Type B pancreatic cell (in vitro differentiated cells): ENCODE results near the gene WASHC4. TPM values are rescaled to one million over a fixed set of nuclear protein-coding genes. Genes with fewer than 3 reads are reported as not detected.

Source experiments
- DNase-seq: peaks from one replicate; pipeline ENCODE4 v3.0.0; 2021; ENCODE audit warnings: mixed read lengths; ENCODE audit not compliant: unreplicated experiment; ENCODE audit errors: extremely low spot score
- H3K27ac Mint-ChIP-seq: 2 replicates; pipeline ENCODE4 v1.8.0; 2021; ENCODE audit warnings: mild to moderate bottlenecking, mixed read lengths
- H3K27me3 Mint-ChIP-seq: 2 replicates; pipeline ENCODE4 v1.8.0; 2021; ENCODE audit warnings: mixed read lengths
- H3K36me3 Mint-ChIP-seq: 2 replicates; pipeline ENCODE4 v1.8.0; 2021; ENCODE audit warnings: mixed read lengths
- H3K4me1 Mint-ChIP-seq: one replicate; pipeline ENCODE4 v1.8.0; 2021; ENCODE audit warnings: mixed read lengths; ENCODE audit not compliant: unreplicated experiment
- H3K4me3 Mint-ChIP-seq: 2 replicates; pipeline ENCODE4 v1.8.0; 2021; ENCODE audit warnings: mild to moderate bottlenecking, mixed read lengths
- H3K9me3 Mint-ChIP-seq: 2 replicates; pipeline ENCODE4 v1.8.0; 2021; ENCODE audit warnings: mixed read lengths
- total RNA-seq: library from RNA; stranded (reverse); gene quantifications from 2 replicates; pipeline ENCODE4 v1.2.1, GENCODE V29; 2021; ENCODE audit warnings: low replicate concordance
- TF ChIP-seq, protein P1 (sequence below): fragments of 200-600 bp; sonication (generic); conservative IDR thresholded peaks from 2 replicates; pipeline ENCODE4 v1.5.0; 2021; ENCODE audit warnings: antibody characterized with exemption, mild to moderate bottlenecking

Gene WASHC4
- total RNA-seq, 1 donor from 2014 or later = 35.6 TPM

DNA sequence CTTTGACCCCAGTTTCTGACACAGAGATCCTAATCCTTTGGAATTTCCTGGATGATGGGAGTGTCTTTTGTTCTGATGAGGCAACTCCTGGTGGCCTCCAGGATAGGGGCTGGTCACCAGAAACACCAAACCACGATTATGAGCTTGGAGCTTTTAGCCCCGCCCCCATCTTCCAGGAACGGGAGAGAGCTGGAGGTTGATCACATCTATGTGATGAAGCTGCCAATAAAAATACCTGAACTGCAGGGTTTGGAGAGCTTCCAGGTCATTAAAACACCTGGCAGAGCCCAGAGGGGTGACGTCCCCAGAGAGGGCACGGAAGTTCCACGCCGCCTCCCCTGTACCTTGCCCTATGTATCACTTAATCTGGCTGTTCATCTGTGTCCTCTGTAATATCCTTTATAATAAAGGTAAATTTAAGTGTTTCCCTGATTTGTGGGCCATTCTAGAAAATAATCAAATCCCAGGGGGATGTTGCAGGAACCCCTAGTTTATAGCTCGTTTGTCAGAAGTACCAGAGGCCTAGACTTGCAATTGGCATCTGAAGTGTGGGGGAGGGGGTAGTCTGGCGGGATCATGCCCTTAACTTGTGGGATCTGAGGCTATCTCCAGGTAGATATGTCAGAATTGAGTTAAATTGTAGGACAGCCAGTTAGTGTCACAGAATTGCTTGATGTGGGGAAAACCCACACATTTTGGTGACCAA, 107.3 kb downstream of the WASHC4 start:
- DNase-seq = no peak
- Mint-ChIP-seq H3K9me3 (no peaks in the 10 kb centered on the region), H3K36me3 (peaks cover 26% of the 10 kb centered on the region), H3K4me1 (peaks cover 11% of the 10 kb centered on the region), H3K27ac (peak overlapping the region; percentile 77), H3K4me3 (no peak overlapping the region), H3K27me3 (no peaks in the 10 kb centered on the region)
- TF ChIP-seq, protein P1, sequence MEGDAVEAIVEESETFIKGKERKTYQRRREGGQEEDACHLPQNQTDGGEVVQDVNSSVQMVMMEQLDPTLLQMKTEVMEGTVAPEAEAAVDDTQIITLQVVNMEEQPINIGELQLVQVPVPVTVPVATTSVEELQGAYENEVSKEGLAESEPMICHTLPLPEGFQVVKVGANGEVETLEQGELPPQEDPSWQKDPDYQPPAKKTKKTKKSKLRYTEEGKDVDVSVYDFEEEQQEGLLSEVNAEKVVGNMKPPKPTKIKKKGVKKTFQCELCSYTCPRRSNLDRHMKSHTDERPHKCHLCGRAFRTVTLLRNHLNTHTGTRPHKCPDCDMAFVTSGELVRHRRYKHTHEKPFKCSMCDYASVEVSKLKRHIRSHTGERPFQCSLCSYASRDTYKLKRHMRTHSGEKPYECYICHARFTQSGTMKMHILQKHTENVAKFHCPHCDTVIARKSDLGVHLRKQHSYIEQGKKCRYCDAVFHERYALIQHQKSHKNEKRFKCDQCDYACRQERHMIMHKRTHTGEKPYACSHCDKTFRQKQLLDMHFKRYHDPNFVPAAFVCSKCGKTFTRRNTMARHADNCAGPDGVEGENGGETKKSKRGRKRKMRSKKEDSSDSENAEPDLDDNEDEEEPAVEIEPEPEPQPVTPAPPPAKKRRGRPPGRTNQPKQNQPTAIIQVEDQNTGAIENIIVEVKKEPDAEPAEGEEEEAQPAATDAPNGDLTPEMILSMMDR = no peak

DNA sequence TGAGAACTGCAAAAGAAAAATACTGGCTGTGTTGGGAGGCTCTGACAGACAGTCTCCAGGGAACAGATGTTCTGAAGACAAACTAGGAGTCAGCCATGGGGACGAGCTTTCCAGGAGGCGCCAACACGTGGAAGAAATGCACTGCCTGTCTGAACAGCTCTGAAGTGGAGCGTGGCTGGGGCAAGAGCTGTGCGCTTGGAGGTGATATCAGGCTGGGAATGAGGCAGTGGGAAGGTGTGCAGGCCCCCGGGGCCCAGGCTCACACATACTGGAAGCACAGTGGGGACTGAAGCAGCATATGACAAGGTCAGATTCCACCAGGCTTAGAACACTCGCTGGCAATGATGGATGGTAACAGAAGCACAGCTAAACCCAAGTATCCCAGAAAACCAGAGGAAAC, 110.9 kb downstream of the WASHC4 start:
- TF ChIP-seq, protein P1 = no peak
- Mint-ChIP-seq H3K27me3 (no peaks in the 10 kb centered on the region), H3K9me3 (no peaks in the 10 kb centered on the region), H3K27ac (peak overlapping the region; percentile 11), H3K36me3 (peaks cover 40% of the 10 kb centered on the region), H3K4me1 (peaks cover 26% of the 10 kb centered on the region), H3K4me3 (no peak overlapping the region)
- DNase-seq = no peak

Other genes starting within 250 kb of the WASHC4 start
- 10.3 and 11.5 TPM in 2 replicates for gene SLC41A2, start 149.4 kb upstream of the WASHC4 start, total RNA-seq
- 15.6 and 20.1 TPM in 2 replicates for gene NOPCHAP1, start 121.4 kb upstream of the WASHC4 start, total RNA-seq
- gene ALDH1L2, start 23.3 kb upstream of the WASHC4 start, total RNA-seq = 2.7 and 4.5 TPM in 2 replicates
- 38.3 and 46.1 TPM in 2 replicates for gene APPL2, start 128.4 kb downstream of the WASHC4 start, total RNA-seq
- 43.1 and 45.6 TPM in 2 replicates for gene C12orf75, start 223.0 kb downstream of the WASHC4 start, total RNA-seq